ENCODE results near the gene BMP5. TPM values are rescaled to one million over a fixed set of nuclear protein-coding genes. Genes with fewer than 3 reads are reported as not detected.

The BMP5 gene
- total and polyA plus RNA-seq, 2 donors (not counting 3 experiments of a cell fraction or from before 2014, with no cell fraction given) = not detected

GRCh38 chr6:55902796-55903195 is 27.4 kb upstream of the BMP5 start:
- DNase-seq (ENCODE audit: low read depth, low spot score) (peak; percentile 9), FAIRE-seq (no peak)
- CTCF ChIA-PET = interaction anchor here (1.0 to 1.2 kb wide), 2 partner anchors 16 to 285 kb away, joined by 3 read pairs; no protein-coding TSS in a partner anchor
- Histone ChIP-seq H3K27ac (ENCODE audit: insufficient read depth, low read depth, low read length) (no peak overlapping the region), H3K79me2 (ENCODE audit: control insufficient read depth, insufficient read depth, low read length) (no peaks in the 10 kb centered on the region), H3K9me3 (replicated peaks; ENCODE audit: control insufficient read depth, insufficient read depth, low read length) (no peaks in the 10 kb centered on the region), H3K9ac (replicated peaks; ENCODE audit: extremely low read depth, insufficient read depth, low read length) (no peak overlapping the region), H3K4me3 (replicated peaks in 1 of 3; ENCODE audit: insufficient read depth in 1 of 3, low read depth in 1 of 3, low read length in 3 of 3) (no peak overlapping the region), H3K4me2 (ENCODE audit: insufficient read depth, low read length) (no peak overlapping the region), H3K9me1 (replicated peaks; ENCODE audit: control insufficient read depth, extremely low read depth, insufficient read depth, low read length) (no peaks in the 10 kb centered on the region), H3K36me3 (ENCODE audit: control insufficient read depth in 2 of 2, extremely low read depth in 1 of 2, insufficient read depth in 2 of 2, low read length in 2 of 2) (no peaks in the 10 kb centered on the region), H2AFZ (ENCODE audit: low read depth, low read length) (no peak overlapping the region), H4K20me1 (replicated peaks; ENCODE audit: control insufficient read depth, extremely low read depth, insufficient read depth, low read length) (no peaks in the 10 kb centered on the region), H3K4me1 (ENCODE audit: control insufficient read depth, extremely low read depth, insufficient read depth, low read length) (no peaks in the 10 kb centered on the region), H3K27me3 (ENCODE audit: control insufficient read depth in 2 of 2, insufficient read depth in 2 of 2, low read length in 2 of 2) (no peaks in the 10 kb centered on the region)
- intact Hi-C loops (cut with micrococcal nuclease) = no loop called here
- POLR2A ChIA-PET = no interaction called here
- no TSS peak for BruUV-seq (replicated peaks)
- dilution Hi-C loops (cut with MboI; ENCODE audit: extremely low pct_ligation_motif_present, low sequenced_read_pairs) = no loop called here
- TF ChIP-seq JUN (IDR thresholded peaks at IDR 0.05; ENCODE audit: borderline replicate concordance, insufficient read depth, insufficient read length, low read depth) = no peak
- no peak for TF ChIP-seq MYC (IDR thresholded peaks at IDR 0.05; ENCODE audit: low read depth, low read length)
- TF ChIP-seq CTCF (IDR thresholded peaks at IDR 0.05; ENCODE audit: extremely low read depth in 1 of 2, insufficient read depth in 1 of 2, low read depth in 1 of 2, low read length in 2 of 2) = no peak
- TF ChIP-seq EZH2 (IDR thresholded peaks at IDR 0.05; ENCODE audit: borderline replicate concordance, low read depth, low read length, severe bottlenecking) = no peak
- TF ChIP-seq MAX (IDR thresholded peaks at IDR 0.05; ENCODE audit: insufficient read depth, insufficient read length) = no peak

GRCh38 chr6:55901765-55902270 is 26.4 kb upstream of the BMP5 start:
- intact Hi-C loops (cut with micrococcal nuclease) = no loop called here
- Histone ChIP-seq H3K27me3 (ENCODE audit: control insufficient read depth in 2 of 2, insufficient read depth in 2 of 2, low read length in 2 of 2) (no peaks in the 10 kb centered on the region), H3K9ac (replicated peaks; ENCODE audit: extremely low read depth, insufficient read depth, low read length) (no peak overlapping the region), H2AFZ (ENCODE audit: low read depth, low read length) (no peak overlapping the region), H3K4me2 (ENCODE audit: insufficient read depth, low read length) (no peak overlapping the region), H3K4me1 (ENCODE audit: control insufficient read depth, extremely low read depth, insufficient read depth, low read length) (no peaks in the 10 kb centered on the region), H3K79me2 (ENCODE audit: control insufficient read depth, insufficient read depth, low read length) (no peaks in the 10 kb centered on the region), H3K9me1 (replicated peaks; ENCODE audit: control insufficient read depth, extremely low read depth, insufficient read depth, low read length) (no peaks in the 10 kb centered on the region), H3K36me3 (ENCODE audit: control insufficient read depth in 2 of 2, extremely low read depth in 1 of 2, insufficient read depth in 2 of 2, low read length in 2 of 2) (no peaks in the 10 kb centered on the region), H4K20me1 (replicated peaks; ENCODE audit: control insufficient read depth, extremely low read depth, insufficient read depth, low read length) (no peaks in the 10 kb centered on the region), H3K4me3 (replicated peaks in 1 of 3; ENCODE audit: insufficient read depth in 1 of 3, low read depth in 1 of 3, low read length in 3 of 3) (no peak overlapping the region), H3K27ac (ENCODE audit: insufficient read depth, low read depth, low read length) (no peak overlapping the region), H3K9me3 (replicated peaks; ENCODE audit: control insufficient read depth, insufficient read depth, low read length) (no peaks in the 10 kb centered on the region)
- no peak for FAIRE-seq
- DNase-seq (ENCODE audit: low read depth, low spot score) = no peak
- ChIA-PET CTCF (no interaction called here), POLR2A (no interaction called here)
- TF ChIP-seq JUN (IDR thresholded peaks at IDR 0.05; ENCODE audit: borderline replicate concordance, insufficient read depth, insufficient read length, low read depth) = no peak
- no peak for TF ChIP-seq EZH2 (IDR thresholded peaks at IDR 0.05; ENCODE audit: borderline replicate concordance, low read depth, low read length, severe bottlenecking)
- no peak for TF ChIP-seq MYC (IDR thresholded peaks at IDR 0.05; ENCODE audit: low read depth, low read length)
- TF ChIP-seq FOS (IDR thresholded peaks at IDR 0.05; ENCODE audit: borderline replicate concordance, insufficient read depth, low read length) = no peak
- no peak for TF ChIP-seq POLR2AphosphoS5 (IDR thresholded peaks at IDR 0.05; ENCODE audit: insufficient read depth, low read depth, low read length)
- TF ChIP-seq MAX (IDR thresholded peaks at IDR 0.05; ENCODE audit: insufficient read depth, insufficient read length) = no peak
- TF ChIP-seq GATA2 (IDR thresholded peaks at IDR 0.05; ENCODE audit: insufficient read depth, insufficient read length, low read depth, low read length) = no peak
- dilution Hi-C loops (cut with MboI; ENCODE audit: extremely low pct_ligation_motif_present, low sequenced_read_pairs) = no loop called here
- BruUV-seq (replicated peaks) = no TSS peak

Data from endothelial cell of umbilical vein (primary cell).